ENCODE data around the gene TMED9. TPM values are rescaled to one million over a fixed set of nuclear protein-coding genes. Genes with fewer than 3 reads are reported as not detected.
A peak's percentile ranks its signal among the peaks of the same experiment; 100 is the strongest.

Gene TMED9
- total and polyA plus RNA-seq, 2 of the 4 experiments (the other 2 are of a cell fraction), result 123 to 357 TPM

DNA sequence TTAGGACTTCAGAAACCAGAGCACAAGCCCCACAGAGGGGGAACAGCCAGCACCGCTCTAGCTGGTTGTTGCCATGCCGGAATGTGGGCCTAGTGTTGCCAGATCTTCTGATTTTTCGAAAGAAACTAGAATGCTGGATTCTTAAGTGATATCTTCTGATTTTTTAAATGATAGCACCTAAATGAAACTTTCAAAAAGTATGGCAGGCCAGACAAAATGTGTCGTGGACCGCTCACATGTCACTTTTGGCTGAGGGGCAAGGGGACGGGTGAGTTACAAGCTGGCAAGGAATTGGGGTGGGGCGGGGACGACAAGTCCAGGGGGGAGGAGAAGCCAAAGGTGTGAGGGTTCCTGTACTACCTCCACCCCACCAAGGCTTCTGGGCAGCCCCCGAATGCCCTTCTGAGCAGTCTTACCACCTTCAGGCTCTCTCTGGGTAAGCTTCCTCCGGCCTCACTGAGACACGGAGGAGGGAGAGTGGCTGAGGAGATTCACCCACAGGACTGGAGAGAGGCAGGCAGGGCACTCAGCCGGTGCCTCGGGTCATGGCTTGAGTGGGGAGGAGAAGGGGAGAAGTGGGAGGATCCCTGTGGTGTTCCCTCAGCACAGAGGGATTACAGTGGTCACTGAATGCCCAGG, 18.2 kb downstream of the TMED9 start:
- Histone ChIP-seq H4K20me1 (ENCODE audit: insufficient read depth, low read length) (peaks cover 5% of the 10 kb centered on the region; the same call in 1 of the 2 replicates), H3K27me3 (ENCODE audit: control insufficient read depth, insufficient read depth, low read length) (no peaks in the 10 kb centered on the region), H2AFZ (replicated peaks; ENCODE audit: low read length, poor library complexity) (no peak overlapping the region), H4K8ac (ENCODE audit: low read depth in 2 of 2, low read length in 2 of 2) (no peak overlapping the region), H3K4ac (ENCODE audit: low read depth, low read length) (no peak overlapping the region), H2BK15ac (ENCODE audit: low read depth, low read length) (no peak overlapping the region), H3K27ac (ENCODE audit: insufficient read depth, low read length) (no peak overlapping the region), H3K36me3 (ENCODE audit: control insufficient read depth, insufficient read depth, low read length) (peaks cover 24% of the 10 kb centered on the region; the same call in 1 of the 2 replicates), H3K14ac (replicated peaks; ENCODE audit: low read depth, low read length) (no peak overlapping the region), H2AK9ac (replicated peaks; ENCODE audit: low read depth, low read length, poor library complexity) (peak overlapping the region; percentile 28), H2BK5ac (ENCODE audit: low read depth, low read length, poor library complexity, severe bottlenecking) (no peak overlapping the region), H3K79me1 (ENCODE audit: low read depth in 1 of 2, low read length in 2 of 2) (peaks cover 0 to 6% of the 10 kb centered on the region in 2 experiments; a peak in 1 of 4 replicates), H3K9ac (ENCODE audit: low read depth, low read length) (no peak overlapping the region), H3K23ac (ENCODE audit: low read depth, low read length) (no peak overlapping the region), H3K4me1 (ENCODE audit: control insufficient read depth, insufficient read depth, low read length) (no peaks in the 10 kb centered on the region), H3K4me3 (ENCODE audit: insufficient read depth, low read depth, low read length) (no peak overlapping the region), H2AK5ac (ENCODE audit: low read depth, low read length) (no peak overlapping the region), H4K5ac (ENCODE audit: low read depth, low read length) (no peak overlapping the region), H3K4me2 (ENCODE audit: low read depth, low read length) (no peak overlapping the region), H3K18ac (ENCODE audit: low read depth, low read length) (no peak overlapping the region), H3K56ac (ENCODE audit: extremely low read depth, insufficient read depth, low read length) (no peak overlapping the region), H3K9me1 (ENCODE audit: insufficient read depth, low read length) (peaks cover 3% of the 10 kb centered on the region; the same call in 1 of the 2 replicates), H4K91ac (ENCODE audit: insufficient read depth, low read depth, low read length) (no peak overlapping the region), H2BK20ac (ENCODE audit: low read depth, low read length) (no peak overlapping the region), H3K9me3 (ENCODE audit: control insufficient read depth, insufficient read depth, low read length) (no peaks in the 10 kb centered on the region), H2BK120ac (ENCODE audit: low read depth, low read length) (no peak overlapping the region)
- no TSS peak for BruUV-seq (replicated peaks)
- ChIA-PET CTCF (no interaction called here), POLR2A (ENCODE audit: unreplicated experiment) (no interaction called here)
- TF ChIP-seq SMC3 (IDR thresholded peaks at IDR 0.05; ENCODE audit: low read depth, low read length), result no peak
- TF ChIP-seq, protein P1, sequence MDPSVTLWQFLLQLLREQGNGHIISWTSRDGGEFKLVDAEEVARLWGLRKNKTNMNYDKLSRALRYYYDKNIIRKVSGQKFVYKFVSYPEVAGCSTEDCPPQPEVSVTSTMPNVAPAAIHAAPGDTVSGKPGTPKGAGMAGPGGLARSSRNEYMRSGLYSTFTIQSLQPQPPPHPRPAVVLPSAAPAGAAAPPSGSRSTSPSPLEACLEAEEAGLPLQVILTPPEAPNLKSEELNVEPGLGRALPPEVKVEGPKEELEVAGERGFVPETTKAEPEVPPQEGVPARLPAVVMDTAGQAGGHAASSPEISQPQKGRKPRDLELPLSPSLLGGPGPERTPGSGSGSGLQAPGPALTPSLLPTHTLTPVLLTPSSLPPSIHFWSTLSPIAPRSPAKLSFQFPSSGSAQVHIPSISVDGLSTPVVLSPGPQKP (IDR thresholded peaks at IDR 0.05; ENCODE audit: borderline replicate concordance, low read depth, low read length), result no peak
- DNase-seq (no peak), ATAC-seq (ENCODE audit: low read depth) (no peak)
- intact Hi-C loops (cut with micrococcal nuclease) (no loop called here), in situ Hi-C loops (cut with MboI; ENCODE audit: low sequenced_read_pairs) (loop anchor here (25.0 kb wide), 1 partner anchor 452 kb away; no protein-coding TSS in a partner anchor), dilution Hi-C loops (cut with HindIII; ENCODE audit: low sequenced_read_pairs, unreplicated experiment) (no loop called here)
- WGBS, 2 experiments (ENCODE audit: extremely low coverage in 2 of 2, insufficient read length in 1 of 2), result 85% methylated on average over 2 of the region's 13 CpGs; no CpG with 5 or more reads in 1 of the 2 experiments
